AG04449 (cell line): ENCODE measurements around the gene ROPN1.
"Not testable (repeated sequence)": the region's sequence is repeated elsewhere in the genome, so short reads cannot be mapped to it uniquely, and the experiment has no call there.

Experiments used
- CTCF ChIA-PET: fragments of 350-600 bp; formaldehyde crosslinking; extraction: SDS; loops from one replicate; lab custom pipeline; 2021; ENCODE audit warnings: antibody characterized with exemption; lab: Yijun Ruan, JAX
- POLR2A ChIA-PET: fragments of 400-600, 350-600 bp; formaldehyde crosslinking; extraction: SDS; loops from one replicate; lab custom pipeline; 2020; ENCODE audit warnings: antibody characterized with exemption, inconsistent platforms; lab: Yijun Ruan, JAX
- DNase-seq: peaks from one replicate; pipeline ENCODE4 v3.0.0-alpha.2; 2010; ENCODE audit warnings: low read depth, low spot score
- H3K4me3 ChIP-seq: 2 replicates; pipeline ENCODE4 v1.5.1; 2011; ENCODE audit warnings: low read depth, mild to moderate bottlenecking, control low read depth, low read length
- CTCF ChIP-seq: IDR thresholded peaks from one replicate; pipeline ENCODE4 v1.5.1; 2011; ENCODE audit warnings: mild to moderate bottlenecking, moderate library complexity, low read length, control low read depth, inconsistent platforms; ENCODE audit not compliant: insufficient read depth; ENCODE audit errors: missing control alignments

The ROPN1 gene

GRCh38 chr3:123993818-123994217, 1.9 kb upstream of the ROPN1 start:
- ChIA-PET CTCF (interaction anchor here (1.0 to 1.9 kb wide), 3 partner anchors 12 to 15 kb away, joined by 3 to 9 read pairs (median 3); no protein-coding TSS in a partner anchor), POLR2A (no interaction called here)
- TF ChIP-seq CTCF = no peak
- no peak overlapping the region for H3K4me3 ChIP-seq
- DNase-seq = no peak

GRCh38 chr3:123986427-123986826, 5.5 kb downstream of the ROPN1 start:
- TF ChIP-seq CTCF = no peak

GRCh38 chr3:123984957-123985356, 7.0 kb downstream of the ROPN1 start:
- TF ChIP-seq CTCF = no peak
- CTCF ChIA-PET = no interaction called here
- DNase-seq = no peak
- POLR2A ChIA-PET = no interaction called here
- no peak overlapping the region for H3K4me3 ChIP-seq

More at GRCh38 chr3:123986427-123986826, 5.5 kb downstream of the ROPN1 start:
- DNase-seq = no peak
- ChIA-PET CTCF (no interaction called here), POLR2A (no interaction called here)
- H3K4me3 ChIP-seq = no peak overlapping the region

GRCh38 chr3:123984350-123984749, 7.6 kb downstream of the ROPN1 start:
- no peak overlapping the region for H3K4me3 ChIP-seq
- TF ChIP-seq CTCF = no peak
- ChIA-PET CTCF (no interaction called here), POLR2A (no interaction called here)
- DNase-seq = no peak

GRCh38 chr3:123981317-123981716, 10.6 kb downstream of the ROPN1 start:
- CTCF ChIA-PET = interaction anchor here (1.0 to 2.3 kb wide), 6 partner anchors 8 to 329 kb away, joined by 3 to 19 read pairs (median 6); no protein-coding TSS in a partner anchor
- DNase-seq, H3K4me3 ChIP-seq, POLR2A ChIA-PET: not testable (repeated sequence)

GRCh38 chr3:123980539-123980938, 11.4 kb downstream of the ROPN1 start:
- POLR2A ChIA-PET = no interaction called here
- no peak for TF ChIP-seq CTCF
- DNase-seq = no peak
- CTCF ChIA-PET = interaction anchor here (0.9 to 2.3 kb wide), 13 partner anchors 8 to 338 kb away, joined by 3 to 19 read pairs (median 3); no protein-coding TSS in a partner anchor
- H3K4me3 ChIP-seq = no peak overlapping the region
